ENCODE results near the gene BCL7A.
"Not testable (repeated sequence)": the region's sequence is repeated elsewhere in the genome, so short reads cannot be mapped to it uniquely, and the experiment has no call there.

BCL7A gene

GRCh38 chr12:122028165-122028904 lies 6.7 kb downstream of the BCL7A start:
- no peak for DNase-seq

- DNase-seq = no peak
Observed at GRCh38 chr12:122028905-122029560, 7.3 kb downstream of the BCL7A start.

DNA sequence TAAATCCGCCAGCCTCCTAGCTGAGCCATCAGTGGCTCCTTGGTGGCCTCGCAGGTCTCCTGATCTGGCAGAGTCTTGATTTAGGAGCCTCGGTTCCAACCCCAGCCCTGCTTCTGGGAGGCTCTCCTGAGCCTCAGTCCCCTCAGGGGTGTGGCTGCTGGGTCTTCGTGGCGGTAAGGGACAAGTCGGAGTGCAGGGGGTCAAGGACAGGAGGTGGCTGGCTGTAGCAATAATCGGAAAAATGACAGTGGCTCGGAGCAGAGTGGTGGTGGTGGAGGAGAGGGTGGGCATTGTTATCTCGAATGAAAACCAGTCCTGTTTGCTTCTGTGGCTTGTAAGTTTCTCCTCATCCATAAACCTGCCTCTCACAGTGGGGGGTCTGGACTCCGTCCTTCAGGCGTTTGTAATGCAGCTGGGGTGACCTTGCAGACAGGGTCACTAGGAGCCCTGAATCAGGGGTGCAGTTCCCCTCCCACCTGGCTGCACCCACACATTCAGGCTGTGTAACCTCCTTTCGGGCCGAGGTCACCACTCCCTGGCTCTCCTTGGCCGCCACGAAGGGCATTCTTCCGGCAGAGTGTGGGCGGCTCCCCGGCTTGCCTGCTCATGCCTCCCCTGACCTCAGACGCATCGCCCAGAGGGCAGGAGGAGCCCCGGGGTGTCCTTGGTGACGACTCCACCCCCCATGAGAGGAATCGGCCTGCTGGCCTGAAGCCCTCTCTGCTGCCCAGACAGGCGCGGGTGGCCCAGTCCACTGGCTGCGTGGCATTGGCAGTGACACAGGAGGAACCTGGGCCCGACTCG lies 8.1 kb downstream of the BCL7A start:
- no peak for DNase-seq

DNA sequence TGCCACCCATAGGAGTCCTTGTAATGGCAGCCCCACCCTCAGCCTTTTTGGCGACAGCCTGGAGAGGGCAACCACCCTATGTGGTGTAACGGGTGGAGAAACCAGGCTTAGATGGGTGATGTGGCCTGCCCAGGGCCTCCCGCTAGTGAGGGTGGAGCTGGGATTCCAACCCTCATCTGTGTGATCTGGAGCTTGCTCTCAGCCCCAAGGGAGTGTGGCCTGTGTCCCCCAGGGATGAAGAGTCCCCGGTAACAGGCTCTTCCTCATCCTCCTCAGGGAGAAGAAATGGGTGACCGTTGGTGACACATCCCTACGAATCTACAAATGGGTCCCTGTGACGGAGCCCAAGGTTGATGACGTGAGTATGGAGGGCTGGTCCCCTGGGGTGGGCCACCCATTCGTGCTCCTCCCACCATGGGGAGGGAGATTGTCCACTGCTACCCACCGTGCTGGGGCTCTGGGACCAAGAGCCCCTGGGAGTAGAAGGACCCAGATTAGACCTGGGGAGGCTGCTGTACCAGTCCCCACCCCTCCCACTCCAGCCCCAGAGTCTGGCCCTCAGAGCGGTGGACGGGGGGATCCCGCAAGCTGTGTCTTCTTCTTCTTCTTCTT lies 8.8 kb downstream of the BCL7A start:
- DNase-seq = no peak

GRCh38 chr12:122031342-122032216 lies 9.9 kb downstream of the BCL7A start:
- no peak for DNase-seq

- no peak for DNase-seq
Observed at GRCh38 chr12:122032580-122032979, 10.9 kb downstream of the BCL7A start.

- DNase-seq = no peak
Observed at GRCh38 chr12:122035292-122035691, 13.6 kb downstream of the BCL7A start.

- DNase-seq = no peak
Observed at GRCh38 chr12:122036153-122036552, 14.5 kb downstream of the BCL7A start.

- DNase-seq = no peak
Observed at GRCh38 chr12:122040579-122041386, 19.1 kb downstream of the BCL7A start.

DNA sequence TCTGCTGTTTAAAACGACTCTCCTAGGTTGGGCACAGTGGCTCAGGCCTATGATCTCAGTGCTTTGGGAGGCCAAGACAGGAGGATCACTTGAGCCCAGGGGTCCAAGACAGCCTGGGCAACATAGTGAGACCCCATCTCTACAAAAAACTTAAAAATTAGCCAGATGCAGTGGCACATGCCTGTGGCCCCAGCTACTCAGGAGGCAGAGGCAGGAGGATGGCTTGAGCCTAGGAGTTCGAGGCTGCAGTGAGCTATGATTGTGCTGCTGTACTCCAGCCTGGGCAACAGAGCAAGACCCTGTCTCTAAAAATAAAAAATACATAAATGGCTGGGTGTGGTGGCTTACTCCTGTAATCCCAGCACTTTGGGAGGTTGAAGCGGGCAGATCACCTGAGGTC lies 19.8 kb downstream of the BCL7A start:
- not testable (repeated sequence) for DNase-seq

DNA sequence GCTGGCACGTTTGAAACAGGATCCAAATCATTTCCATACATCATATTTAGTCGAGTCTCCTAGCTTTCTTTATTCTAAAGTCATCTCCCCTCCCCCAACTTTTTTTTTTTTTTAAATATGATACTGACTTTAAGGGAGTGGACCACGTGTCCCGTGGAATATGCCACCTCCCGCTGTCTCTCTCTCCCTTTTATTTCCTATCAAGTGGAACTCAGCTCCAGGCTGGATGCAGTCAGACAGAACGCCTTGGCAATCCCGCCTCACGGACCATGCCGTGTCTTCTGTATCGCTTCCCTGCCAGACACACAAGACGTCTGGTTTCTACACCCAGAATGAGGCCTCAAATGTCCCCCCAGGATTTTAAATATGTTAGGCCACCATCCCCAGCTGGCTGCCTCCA lies 21.2 kb downstream of the BCL7A start:
- no peak for DNase-seq

DNA sequence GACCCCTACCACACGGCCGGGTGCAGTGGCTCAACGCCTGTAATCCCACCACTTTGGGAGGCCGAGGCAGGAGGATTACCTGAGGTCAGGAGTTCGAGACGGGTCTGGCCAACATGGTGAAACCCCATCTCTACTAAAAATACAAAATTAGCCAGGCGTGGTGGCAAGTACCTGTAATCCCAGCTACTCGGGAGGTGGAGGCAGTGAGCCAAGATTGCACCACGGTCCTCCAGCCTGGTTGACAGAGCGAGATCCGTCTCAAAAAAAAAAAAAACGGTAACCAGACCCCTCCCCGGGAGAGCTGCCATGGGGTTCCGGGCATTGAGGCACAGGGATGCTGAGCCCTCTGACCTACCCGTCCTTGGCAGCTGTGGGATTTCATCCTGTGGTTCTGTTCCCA lies 21.8 kb downstream of the BCL7A start:
- DNase-seq = no peak

DNA sequence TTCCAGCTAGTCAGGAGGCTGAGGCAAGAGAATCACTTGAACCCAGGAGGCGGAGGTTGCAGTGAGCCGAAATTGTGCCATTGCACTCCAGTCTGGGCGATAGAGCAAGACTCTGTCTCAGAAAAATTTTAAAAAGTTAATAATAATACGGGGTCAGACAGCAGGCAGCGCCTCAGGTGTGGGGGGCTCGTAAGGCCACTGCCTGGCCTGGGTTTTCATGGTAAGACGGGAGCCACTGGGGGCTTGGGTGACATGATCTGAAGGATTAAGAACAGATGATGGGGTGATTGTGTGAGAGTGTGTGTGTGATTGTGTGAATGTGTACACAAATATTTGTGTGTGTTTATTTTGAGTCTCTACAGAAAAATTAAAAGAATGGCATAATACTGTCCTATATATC lies 23.6 kb downstream of the BCL7A start:
- DNase-seq = no peak

DNA sequence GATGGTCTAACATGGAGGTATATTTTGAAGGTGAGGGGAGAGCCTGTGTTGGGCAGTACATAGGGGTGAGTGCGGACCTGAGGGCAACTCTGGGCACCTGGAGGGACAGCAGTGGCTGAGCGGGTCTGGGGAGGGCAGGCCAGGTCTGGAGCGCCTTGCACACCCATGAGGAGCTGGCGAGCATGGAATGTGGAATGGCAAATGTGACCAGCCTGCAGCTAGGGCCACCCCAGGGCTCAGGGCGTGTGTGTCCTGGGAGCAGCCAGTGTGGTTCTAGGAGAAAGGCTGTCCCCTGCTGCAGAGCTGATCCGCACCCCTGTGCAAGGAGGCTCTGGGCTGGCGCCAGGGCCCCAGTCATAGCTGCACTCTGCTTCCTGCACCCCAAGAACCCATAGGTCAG lies 24.5 kb downstream of the BCL7A start:
- no peak for DNase-seq

- DNase-seq = no peak
Observed at GRCh38 chr12:122048151-122048550, 26.5 kb downstream of the BCL7A start.

DNA sequence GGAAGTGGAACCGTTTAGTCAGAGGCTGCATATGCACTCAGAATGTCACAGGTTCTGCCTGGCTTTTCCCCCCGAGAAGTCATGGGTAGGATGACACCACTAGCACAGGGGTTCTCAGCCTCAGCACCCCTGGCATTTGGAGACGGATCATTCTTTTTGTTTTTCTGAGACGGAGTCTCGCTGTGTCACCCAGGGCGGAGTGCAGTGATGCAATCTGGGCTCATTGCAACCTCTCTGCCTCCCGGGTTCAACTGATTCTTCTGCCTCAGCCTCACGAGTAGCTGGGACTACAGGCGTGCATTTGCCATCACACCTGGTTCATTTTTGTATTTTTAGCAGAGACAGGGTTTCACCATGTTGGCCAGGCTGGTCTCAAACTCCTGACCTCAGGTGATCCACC lies 28.1 kb downstream of the BCL7A start:
- no peak for DNase-seq

DNA sequence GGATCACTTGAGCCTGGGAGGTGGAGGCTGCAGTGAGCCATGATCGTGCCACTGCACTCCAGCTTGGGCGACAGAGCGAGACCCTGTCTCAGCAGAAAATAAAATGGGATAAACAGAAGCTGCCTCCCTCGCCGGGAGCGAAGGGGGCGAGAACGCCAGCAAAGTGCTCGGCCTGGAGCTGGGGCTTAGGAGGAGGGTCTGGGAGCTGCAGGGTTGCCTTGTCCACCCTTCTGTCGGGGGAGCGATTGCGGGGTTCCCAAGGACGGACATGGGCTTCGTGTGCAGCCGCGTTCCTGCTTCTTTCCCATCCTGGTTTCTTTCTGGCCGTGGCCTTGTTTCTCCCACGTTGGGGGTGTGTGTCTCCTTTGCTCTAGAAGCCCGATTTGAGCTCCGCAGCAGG lies 29.0 kb downstream of the BCL7A start:
- DNase-seq = no peak

DNA sequence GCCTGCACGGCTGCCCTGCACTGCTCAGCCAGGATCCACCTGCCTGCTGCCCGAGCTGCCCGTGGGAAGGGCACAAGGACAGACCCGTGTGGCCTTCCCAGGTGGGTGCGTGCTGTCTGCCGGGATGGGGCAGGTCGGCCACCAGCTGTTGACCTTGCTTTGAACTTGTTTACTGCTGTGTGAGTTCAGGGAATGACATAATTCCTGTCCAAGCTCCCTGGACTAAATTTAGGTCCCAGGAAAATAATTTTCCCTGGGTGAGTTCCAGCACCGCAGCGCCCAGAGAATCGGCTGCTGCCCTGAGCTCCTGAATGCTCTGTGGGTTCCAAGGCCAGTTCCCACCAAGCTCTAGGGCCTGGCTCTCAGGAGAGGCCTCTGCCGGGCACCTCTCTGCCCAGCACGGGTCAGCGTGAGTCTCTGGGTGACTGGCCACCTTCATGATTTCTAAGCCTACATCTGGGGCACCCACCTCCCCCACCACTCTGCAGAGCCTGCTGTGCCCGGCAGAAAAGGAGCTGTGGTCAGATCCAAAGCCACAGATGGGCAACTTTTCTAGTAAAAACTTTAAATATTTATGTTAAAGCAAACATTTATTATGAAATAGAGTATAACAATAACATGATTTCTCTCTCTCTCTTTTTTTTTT lies 29.7 kb downstream of the BCL7A start:
- peak; percentile 46 for DNase-seq

DNA sequence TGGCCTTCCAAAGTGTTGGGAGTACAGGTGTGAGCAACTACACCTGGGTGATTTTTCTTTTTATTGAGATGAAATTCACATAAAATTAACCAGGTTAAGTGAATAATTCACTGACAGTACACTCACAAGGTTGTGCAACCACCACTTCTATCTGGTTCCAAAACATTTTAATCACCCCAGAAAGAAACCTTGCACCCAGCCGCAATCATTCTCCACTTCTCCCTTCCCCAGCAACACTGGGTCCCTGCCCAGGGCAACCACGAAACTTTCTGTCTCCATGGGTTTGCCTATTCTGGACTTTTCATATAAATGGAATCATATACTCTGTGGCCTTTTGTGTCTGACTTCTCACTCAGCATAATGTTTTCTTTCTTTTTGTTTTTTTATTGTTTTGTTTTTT lies 30.6 kb downstream of the BCL7A start:
- DNase-seq = no peak

GRCh38 chr12:122054842-122055520 lies 33.3 kb downstream of the BCL7A start:
- no peak for DNase-seq

All from femur (tissue), 1 donor.